ENCODE results near the gene C4orf54.

- TF ChIP-seq, protein P1, sequence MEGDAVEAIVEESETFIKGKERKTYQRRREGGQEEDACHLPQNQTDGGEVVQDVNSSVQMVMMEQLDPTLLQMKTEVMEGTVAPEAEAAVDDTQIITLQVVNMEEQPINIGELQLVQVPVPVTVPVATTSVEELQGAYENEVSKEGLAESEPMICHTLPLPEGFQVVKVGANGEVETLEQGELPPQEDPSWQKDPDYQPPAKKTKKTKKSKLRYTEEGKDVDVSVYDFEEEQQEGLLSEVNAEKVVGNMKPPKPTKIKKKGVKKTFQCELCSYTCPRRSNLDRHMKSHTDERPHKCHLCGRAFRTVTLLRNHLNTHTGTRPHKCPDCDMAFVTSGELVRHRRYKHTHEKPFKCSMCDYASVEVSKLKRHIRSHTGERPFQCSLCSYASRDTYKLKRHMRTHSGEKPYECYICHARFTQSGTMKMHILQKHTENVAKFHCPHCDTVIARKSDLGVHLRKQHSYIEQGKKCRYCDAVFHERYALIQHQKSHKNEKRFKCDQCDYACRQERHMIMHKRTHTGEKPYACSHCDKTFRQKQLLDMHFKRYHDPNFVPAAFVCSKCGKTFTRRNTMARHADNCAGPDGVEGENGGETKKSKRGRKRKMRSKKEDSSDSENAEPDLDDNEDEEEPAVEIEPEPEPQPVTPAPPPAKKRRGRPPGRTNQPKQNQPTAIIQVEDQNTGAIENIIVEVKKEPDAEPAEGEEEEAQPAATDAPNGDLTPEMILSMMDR (IDR thresholded peaks at IDR 0.05) = no peak
- no peak for TF ChIP-seq POLR2A (IDR thresholded peaks at IDR 0.05)
Measured at GRCh38 chr4:99635601-99636000, 22.0 kb downstream of the C4orf54 start.

Data from uterus (tissue), 2 donors.